NOMO-1 treated with DMSO at 0.1 percent for 48 hours (cell line): ENCODE data around the gene SLX9.

Experiments
- DNase-seq: peaks from one replicate; lab custom pipeline; 2025; ENCODE audit not compliant: unreplicated experiment; lab: John Stamatoyannopoulos, UW

Gene SLX9

GRCh38 chr21:44913425-44914175, 26.2 kb upstream of the SLX9 start:
- DNase-seq = no peak

- DNase-seq = peak; percentile 81
Measured at GRCh38 chr21:44914176-44914874, 25.5 kb upstream of the SLX9 start.

GRCh38 chr21:44916965-44917364, 22.9 kb upstream of the SLX9 start:
- no peak for DNase-seq

- DNase-seq = no peak
Measured at GRCh38 chr21:44917446-44918106, 22.3 kb upstream of the SLX9 start.

- no peak for DNase-seq
Measured at GRCh38 chr21:44918107-44918470, 21.7 kb upstream of the SLX9 start.

- DNase-seq = no peak
Measured at GRCh38 chr21:44918581-44919033, 21.2 kb upstream of the SLX9 start.

GRCh38 chr21:44919111-44919912, 20.5 kb upstream of the SLX9 start:
- DNase-seq = peak; percentile 41

GRCh38 chr21:44919913-44920693, 19.7 kb upstream of the SLX9 start:
- DNase-seq = no peak

- peak; percentile 88 for DNase-seq
Measured at GRCh38 chr21:44920694-44921604, 18.9 kb upstream of the SLX9 start, which contains the start of gene ITGB2. Gene ITGB2 (minus strand): TSS chr21:44920899. CDS start chr21:44910782, 10,117 bp downstream.

GRCh38 chr21:44921928-44922327, 17.9 kb upstream of the SLX9 start:
- no peak for DNase-seq

GRCh38 chr21:44923480-44924084, 16.2 kb upstream of the SLX9 start:
- peak; percentile 72 for DNase-seq

GRCh38 chr21:44924606-44925377, 15.0 kb upstream of the SLX9 start:
- peak; percentile 89 for DNase-seq

- no peak for DNase-seq
Measured at GRCh38 chr21:44925378-44925755, 14.5 kb upstream of the SLX9 start.

GRCh38 chr21:44926331-44927101, 13.3 kb upstream of the SLX9 start:
- DNase-seq = peak; percentile 61

- DNase-seq = no peak
Measured at GRCh38 chr21:44927259-44927586, 12.6 kb upstream of the SLX9 start.

GRCh38 chr21:44927587-44928461, 12.0 kb upstream of the SLX9 start:
- peak; percentile 72 for DNase-seq
